ENCODE data around the gene UBXN2A. TPM values are rescaled to one million over a fixed set of nuclear protein-coding genes. Genes with fewer than 3 reads are reported as not detected.

The UBXN2A gene
- total RNA-seq = 13.0 and 15.6 TPM in 2 replicates
- 7.4 TPM for polyA plus RNA-seq (2012)

- peak; percentile 83 for DNase-seq (ENCODE audit: low read depth)
Measured at GRCh38 chr2:23939987-23940717, at the start of gene UBXN2A. Gene UBXN2A, plus strand, starts transcription at chr2:23940463. Its CDS starts 17,852 bp downstream, at chr2:23958315.

GRCh38 chr2:23900133-23900532 is 40.1 kb upstream of the UBXN2A start:
- no peak for DNase-seq (ENCODE audit: low read depth)

DNA sequence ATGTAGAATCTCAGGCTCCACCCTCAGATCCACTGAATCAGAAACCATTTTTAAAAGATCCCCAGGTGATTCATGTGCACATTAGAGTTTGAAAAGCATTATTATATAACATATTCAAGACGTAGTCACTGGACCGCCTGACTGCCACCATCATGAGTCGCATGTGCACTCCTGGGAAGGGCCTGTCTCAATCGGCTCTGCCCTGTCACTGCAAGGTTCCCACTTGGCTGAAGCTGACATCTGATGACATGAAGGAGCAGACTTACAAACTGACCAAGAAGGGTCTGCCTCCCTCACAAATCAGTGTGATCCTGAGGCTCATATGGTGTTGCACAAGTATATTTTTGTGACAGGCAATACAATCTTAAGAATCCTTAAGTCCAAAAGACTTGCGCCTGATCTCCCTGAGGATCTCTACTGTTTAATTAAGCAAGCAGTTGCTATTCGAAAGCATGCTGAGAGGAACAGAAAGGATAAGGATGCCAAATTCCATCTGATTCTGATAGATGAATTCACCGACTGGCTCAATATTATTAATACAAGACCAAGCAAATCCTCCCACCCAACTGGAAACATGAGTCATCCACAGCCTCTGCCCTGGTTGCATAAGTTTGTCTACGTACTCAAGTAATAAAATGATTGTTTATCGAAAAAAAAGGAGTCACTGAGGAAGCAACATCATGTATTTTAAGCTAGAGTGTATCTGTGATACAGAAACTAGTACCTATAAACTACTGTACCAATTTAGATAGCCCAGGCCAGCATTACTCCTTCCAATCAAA is 39.5 kb upstream of the UBXN2A start:
- peak; percentile 26 for DNase-seq (ENCODE audit: low read depth)

GRCh38 chr2:23901966-23902846 is 38.1 kb upstream of the UBXN2A start:
- peak; percentile 5 for DNase-seq (ENCODE audit: low read depth)

DNA sequence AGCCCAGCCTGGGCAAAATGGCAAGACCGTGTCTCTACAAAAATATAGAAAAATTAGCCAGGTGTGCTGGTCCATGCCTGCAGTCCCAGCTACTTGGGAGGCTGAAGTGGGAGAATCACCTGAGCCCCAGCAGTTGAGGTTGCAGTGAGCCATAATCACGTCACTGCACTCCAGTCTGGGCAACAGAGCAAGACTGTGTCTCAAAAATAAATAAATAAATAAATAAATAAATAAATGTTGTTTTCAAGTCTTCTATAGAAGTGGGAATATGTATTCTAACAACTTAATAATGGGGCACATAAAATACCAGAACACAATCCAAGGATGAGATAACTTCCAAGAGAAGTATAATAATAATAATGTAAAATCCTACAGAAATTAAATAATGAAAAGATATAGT is 37.2 kb upstream of the UBXN2A start:
- no peak for DNase-seq (ENCODE audit: low read depth)

GRCh38 chr2:23904215-23904614 is 36.0 kb upstream of the UBXN2A start:
- DNase-seq (ENCODE audit: low read depth) = no peak

DNA sequence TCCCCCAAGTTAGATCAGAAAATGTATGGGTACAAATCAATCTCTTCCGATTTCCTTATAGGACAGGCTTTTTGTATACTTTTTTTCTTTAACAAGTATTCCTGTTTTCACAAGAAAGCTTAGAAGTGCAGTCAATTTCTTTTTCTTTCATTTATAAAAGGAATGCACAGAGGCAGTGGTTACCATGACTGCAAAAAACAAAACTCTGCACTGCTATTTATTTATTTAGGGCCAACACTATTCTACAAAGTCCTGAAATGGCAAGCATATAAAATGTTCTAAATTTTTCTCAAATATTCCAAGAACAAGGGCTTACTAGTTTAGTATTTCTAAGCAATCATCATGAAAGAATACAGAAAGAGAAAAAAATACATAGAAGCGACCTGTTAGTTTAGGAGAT is 35.6 kb upstream of the UBXN2A start:
- DNase-seq (ENCODE audit: low read depth) = peak; percentile 34

GRCh38 chr2:23905155-23905554 is 35.1 kb upstream of the UBXN2A start:
- DNase-seq (ENCODE audit: low read depth) = peak; percentile 3

- no peak for DNase-seq (ENCODE audit: low read depth)
Measured at GRCh38 chr2:23912054-23912453, 28.2 kb upstream of the UBXN2A start.

DNA sequence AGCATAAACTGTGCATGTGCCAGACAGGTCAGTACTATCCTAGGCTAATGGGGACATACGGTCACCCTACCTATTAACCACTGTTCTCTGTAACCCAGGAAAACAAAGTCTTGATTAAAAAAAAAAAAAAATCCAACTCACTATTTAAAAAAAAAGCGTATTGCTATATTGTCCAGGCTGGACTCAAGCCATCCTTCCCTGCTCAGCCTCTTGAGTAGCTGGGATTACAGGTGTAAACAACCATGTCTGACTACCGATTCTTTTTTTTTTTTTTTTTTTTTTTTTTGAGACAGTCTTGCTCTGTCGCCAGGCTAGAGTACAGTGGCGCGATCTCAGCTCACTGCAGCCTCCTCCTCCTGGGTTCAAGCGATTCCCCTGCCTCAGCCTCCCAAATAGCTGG is 24.9 kb upstream of the UBXN2A start:
- no peak for DNase-seq (ENCODE audit: low read depth)

DNA sequence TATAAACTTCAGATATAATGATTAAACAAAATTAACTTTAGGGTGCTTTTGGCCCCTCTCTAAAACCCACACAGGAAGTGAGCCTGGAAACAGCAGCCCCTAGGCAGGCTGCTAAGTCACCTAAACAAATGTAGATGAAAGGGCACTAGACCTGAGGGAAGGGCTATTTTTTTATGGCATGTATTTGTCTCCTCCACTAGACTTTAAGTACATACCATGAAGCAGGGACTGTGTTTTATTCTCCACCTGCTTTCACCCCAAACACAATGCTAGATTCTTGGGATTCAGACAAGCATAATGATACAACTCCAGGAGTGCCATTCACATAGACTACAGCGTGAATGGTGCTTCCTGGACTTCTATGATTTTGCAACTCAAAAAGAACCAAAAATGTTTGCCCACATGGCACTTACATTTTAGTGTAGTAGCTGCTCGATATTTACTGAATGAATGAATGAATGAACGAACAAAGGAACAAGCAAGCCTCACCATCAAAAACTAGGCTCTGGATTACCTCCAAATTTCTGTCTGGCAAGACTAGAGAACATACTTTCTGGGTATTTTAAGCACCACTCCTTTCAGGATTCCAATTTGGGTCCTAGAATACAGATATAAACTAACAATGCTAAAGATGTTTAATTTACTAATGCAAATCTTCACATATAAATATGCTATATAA is 23.4 kb upstream of the UBXN2A start:
- no peak for DNase-seq (ENCODE audit: low read depth)

GRCh38 chr2:23918837-23919489 is 21.3 kb upstream of the UBXN2A start:
- no peak for DNase-seq (ENCODE audit: low read depth)

GRCh38 chr2:23924589-23925359 is 15.5 kb upstream of the UBXN2A start:
- DNase-seq (ENCODE audit: low read depth) = peak; percentile 8

- peak; percentile 76 for DNase-seq (ENCODE audit: low read depth)
Measured at GRCh38 chr2:23925702-23926289, 14.5 kb upstream of the UBXN2A start.

- peak; percentile 52 for DNase-seq (ENCODE audit: low read depth)
Measured at GRCh38 chr2:23926290-23926749, 13.9 kb upstream of the UBXN2A start.

GRCh38 chr2:23926750-23927571 is 13.3 kb upstream of the UBXN2A start, which contains the start of gene ATAD2B:
Gene ATAD2B, minus strand, starts transcription at chr2:23927123. Its CDS starts 353 bp downstream, at chr2:23926770.
- DNase-seq (ENCODE audit: low read depth) = peak; percentile 97

- no peak for DNase-seq (ENCODE audit: low read depth)
Measured at GRCh38 chr2:23934259-23934658, 6.0 kb upstream of the UBXN2A start.
